ENCODE results near the gene FAM78A.
"Not testable (repeated sequence)": the region's sequence is repeated elsewhere in the genome, so short reads cannot be mapped to it uniquely, and the experiment has no call there.

Gene FAM78A

GRCh38 chr9:131270171-131271015 lies 5.9 kb downstream of the FAM78A start:
- FAIRE-seq (no peak), DNase-seq (ENCODE audit: insufficient read length, low spot score) (no peak)

- DNase-seq (ENCODE audit: insufficient read length, low spot score) (no peak), FAIRE-seq (no peak)
Measured at GRCh38 chr9:131266266-131267229, 9.8 kb downstream of the FAM78A start.

DNA sequence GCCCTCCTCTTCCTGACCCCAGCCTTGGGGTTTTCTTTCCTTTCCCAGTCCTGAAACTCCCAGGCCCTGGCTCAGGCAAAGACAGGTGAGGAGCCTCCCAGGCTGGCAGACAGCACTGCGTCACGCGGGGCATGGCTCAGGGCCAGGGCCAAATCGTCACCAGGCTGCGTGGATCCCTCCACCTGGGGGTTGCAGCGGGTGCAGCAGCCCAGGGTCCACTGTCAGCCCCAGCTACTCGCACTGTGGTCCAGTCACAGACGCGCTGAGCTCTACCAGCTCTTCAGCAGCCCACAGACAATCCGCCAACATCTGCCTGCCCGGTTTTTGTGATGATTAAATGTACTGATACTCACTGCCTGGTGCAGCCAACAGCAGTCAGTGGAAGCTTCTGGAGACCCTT lies 12.1 kb downstream of the FAM78A start:
- FAIRE-seq: no peak
- DNase-seq (ENCODE audit: insufficient read length, low spot score): no peak

DNA sequence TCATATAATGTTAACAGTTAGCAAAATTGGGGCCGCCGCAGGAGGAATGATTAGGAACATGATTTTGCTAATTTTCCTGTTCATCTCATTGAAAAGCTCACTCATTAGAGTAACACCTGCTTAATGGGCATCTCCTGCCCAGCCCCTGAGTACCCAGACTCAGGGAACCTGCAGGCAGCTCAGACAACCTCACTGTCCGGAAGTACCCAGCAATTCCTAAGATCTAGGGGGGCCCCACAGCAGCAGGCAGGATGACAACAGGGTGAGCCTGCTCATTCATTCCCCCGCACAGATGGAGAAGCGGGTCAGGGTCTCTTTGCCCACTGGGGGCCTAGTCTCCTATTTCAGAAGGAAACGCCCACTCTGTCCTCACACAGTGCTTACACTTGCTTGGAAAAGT lies 12.6 kb downstream of the FAM78A start:
- DNase-seq (ENCODE audit: insufficient read length, low spot score) (no peak), FAIRE-seq (no peak)

- not testable (repeated sequence) for FAIRE-seq; DNase-seq (ENCODE audit: insufficient read length, low spot score)
Measured at GRCh38 chr9:131263033-131263343, 13.3 kb downstream of the FAM78A start.

DNA sequence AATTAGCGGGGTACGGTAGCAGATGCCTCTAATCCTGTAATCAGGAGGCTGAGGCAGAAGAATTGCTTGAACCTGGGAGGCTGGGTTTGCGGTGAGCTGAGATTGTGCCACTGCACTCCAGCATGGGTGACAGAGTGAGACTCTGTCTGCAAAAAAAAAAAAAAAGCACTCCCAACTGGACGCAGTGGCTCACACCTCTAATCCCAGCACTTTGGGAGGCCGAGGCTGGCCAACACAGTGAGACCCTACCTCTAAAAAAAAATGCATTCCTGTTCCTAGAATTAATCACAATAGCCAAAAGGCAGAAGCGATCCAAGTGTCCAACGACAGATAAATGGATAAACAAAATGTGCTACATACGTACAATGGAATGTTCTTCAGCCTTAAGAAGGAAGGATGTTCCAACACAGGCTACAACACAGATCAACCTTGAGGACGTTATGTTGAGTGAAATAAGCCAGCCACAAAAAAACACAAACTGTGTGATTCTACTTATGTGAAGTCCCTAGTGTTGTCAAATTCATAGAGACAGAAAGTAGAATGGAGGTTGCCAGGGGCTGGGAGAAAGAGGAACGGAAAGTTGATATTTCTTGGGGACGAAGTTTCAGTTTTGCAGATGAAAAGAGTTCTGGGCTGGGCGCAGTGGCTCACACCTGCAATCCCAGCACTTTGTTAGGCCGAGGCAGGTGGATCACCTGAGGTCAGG lies 13.8 kb downstream of the FAM78A start:
- FAIRE-seq (peak; percentile 97), DNase-seq (ENCODE audit: insufficient read length, low spot score) (no peak)

DNA sequence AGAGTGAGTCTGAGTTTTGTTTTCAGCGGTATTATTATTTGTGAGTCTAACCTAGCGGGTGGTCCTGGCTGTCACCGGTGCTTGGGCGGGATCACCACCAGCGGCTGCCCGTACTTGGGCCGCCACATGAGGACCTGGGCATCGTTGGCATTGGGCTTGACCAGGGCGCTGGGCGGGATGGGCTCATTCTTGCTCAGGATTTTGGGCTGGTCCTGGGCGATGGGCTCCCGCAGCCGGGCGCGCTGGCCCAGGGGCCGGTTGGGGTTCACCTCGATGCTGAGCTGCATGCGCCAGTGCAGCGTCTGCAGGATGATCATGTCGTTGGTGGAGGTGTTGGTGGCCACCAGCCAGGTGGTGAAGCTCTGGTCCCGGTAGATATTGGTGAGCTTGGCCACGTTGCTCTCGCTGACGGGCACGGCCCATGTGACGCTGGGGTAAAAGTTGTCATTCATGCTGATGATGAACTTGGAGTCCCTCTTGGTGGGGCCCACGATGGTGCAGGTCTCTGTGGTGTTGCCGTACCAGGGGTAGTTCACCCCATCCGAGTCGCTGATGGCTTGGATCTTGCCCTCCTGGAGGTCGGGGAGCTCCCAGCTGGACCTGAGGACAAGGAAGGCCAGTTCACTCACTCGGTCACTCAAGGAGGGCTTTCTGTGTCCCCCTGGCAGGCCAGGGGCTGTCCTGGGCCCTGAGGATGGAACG lies 15.4 kb downstream of the FAM78A start:
- no peak for DNase-seq (ENCODE audit: insufficient read length, low spot score)
- FAIRE-seq: no peak

- DNase-seq (ENCODE audit: insufficient read length, low spot score) (no peak), FAIRE-seq (no peak)
Measured at GRCh38 chr9:131259916-131260597, 16.3 kb downstream of the FAM78A start.

GRCh38 chr9:131259432-131259898 lies 16.8 kb downstream of the FAM78A start:
- no peak for DNase-seq (ENCODE audit: insufficient read length, low spot score)
- no peak for FAIRE-seq

- FAIRE-seq: no peak
- no peak for DNase-seq (ENCODE audit: insufficient read length, low spot score)
Measured at GRCh38 chr9:131258698-131259431, 17.4 kb downstream of the FAM78A start.

GRCh38 chr9:131258186-131258585 lies 18.1 kb downstream of the FAM78A start:
- no peak for FAIRE-seq

DNA sequence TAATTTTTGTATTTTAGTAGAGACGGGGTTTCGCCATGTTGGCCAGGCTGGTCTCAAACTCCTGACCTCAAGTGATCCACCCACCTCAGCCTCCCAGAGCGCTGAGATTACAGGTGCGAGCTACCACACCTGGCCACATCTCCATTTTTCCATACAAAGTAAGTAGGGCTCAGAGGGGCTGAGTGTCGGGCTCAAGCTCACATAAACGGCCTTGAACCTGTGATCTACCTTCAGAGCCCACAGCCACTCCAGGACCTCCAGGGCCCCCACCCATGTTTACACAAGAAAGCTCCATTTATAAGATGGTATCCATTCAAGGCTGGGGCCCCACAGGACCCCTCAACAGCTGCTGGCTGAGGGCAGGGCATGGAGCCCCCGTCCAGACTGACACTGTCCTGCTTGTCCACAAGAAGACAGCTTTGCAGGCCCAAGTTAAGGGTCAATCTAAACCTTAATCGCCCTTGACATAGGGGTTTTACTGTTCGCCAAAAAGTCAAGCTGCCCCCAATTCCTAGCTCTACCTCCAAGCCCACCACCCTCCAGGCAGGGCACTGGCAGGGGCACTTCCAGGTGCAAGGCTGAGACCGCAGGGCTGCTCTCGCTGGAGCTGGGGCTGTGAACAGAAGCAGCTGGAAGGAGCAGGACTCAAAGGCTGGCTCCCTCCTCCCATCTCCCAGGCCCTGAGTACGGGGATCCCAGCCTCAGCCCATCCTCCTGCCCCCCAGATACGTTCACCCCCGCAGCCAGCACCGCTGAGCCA lies 18.9 kb downstream of the FAM78A start:
- DNase-seq (ENCODE audit: insufficient read length, low spot score) (no peak), FAIRE-seq (no peak)

More at GRCh38 chr9:131258186-131258585, 18.1 kb downstream of the FAM78A start:
- DNase-seq (ENCODE audit: insufficient read length, low spot score): no peak

DNA sequence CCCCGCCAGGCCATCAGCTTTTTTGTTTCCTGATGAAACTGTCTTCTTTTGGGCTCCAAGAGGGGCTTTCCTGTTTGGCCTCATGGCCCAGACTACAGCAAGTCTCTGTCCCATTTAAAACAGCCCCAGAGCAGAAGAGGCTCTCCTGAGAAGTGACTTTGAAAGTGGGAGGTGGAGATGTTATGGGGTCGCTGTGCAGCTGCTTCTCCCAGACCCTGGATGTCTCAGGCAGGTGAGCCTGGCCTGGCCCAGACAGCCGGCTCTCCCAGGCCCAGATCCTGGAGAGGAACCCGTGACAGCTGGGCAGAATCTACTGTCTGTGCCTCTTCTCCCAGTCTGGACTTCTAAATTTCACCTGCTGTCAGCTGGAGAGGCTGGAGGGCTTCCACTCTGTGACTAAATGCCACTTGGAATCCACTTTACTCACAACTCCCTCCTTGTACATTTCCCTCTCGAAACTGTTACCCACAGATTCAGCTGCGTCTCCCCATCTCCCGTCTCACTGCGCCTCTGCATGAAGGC lies 20.6 kb downstream of the FAM78A start:
- DNase-seq (ENCODE audit: insufficient read length, low spot score): no peak
- no peak for FAIRE-seq

DNA sequence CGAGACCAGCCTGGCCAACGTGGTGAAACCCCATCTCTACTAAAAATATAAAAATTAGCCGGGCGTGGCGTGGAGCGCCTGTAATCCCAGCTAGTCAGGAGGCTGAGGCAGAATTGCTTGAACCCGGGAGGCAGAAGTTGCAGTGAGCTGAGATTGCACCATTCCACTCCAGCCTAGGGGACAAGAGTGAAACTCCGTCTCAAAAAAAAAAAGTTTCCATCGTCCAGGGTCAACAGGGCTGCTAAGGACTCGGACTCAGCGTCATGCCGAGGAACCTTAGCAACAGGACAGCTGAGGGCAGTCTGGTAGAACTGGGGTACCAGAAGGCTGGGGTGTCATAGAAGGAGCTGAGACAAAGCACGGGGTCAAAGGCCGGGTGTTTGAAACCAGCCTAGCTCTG lies 21.7 kb downstream of the FAM78A start:
- no peak for DNase-seq (ENCODE audit: insufficient read length, low spot score)
- FAIRE-seq: no peak

- FAIRE-seq (peak; percentile 66), DNase-seq (ENCODE audit: insufficient read length, low spot score) (no peak)
Measured at GRCh38 chr9:131253891-131254491, 22.3 kb downstream of the FAM78A start.

- no peak for DNase-seq (ENCODE audit: insufficient read length, low spot score)
- no peak for FAIRE-seq
Measured at GRCh38 chr9:131252120-131252519, 24.2 kb downstream of the FAM78A start.

GRCh38 chr9:131246618-131247017 lies 29.7 kb downstream of the FAM78A start:
- FAIRE-seq: no peak
- no peak for DNase-seq (ENCODE audit: insufficient read length, low spot score)

DNA sequence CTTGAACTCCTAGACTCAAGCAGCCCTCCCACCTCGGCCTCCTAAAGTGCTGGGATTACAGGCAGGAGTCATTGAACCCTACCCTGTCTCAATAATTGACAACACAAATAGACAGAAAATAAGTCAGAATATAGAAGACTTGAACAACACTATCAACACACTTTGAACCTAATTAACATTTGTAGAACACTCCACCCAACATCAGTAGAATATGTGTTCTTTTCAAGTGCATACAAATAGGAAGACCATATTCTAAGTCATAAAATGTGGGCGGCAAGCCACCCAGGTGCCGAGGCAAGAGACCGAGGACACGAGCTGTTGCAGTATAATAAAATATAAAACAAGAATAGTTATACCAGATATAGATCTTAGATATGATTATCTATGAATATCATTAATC lies 32.0 kb downstream of the FAM78A start:
- not testable (repeated sequence) for FAIRE-seq; DNase-seq (ENCODE audit: insufficient read length, low spot score)
